ENCODE data around the gene KPNB1. TPM values are rescaled to one million over a fixed set of nuclear protein-coding genes. Genes with fewer than 3 reads are reported as not detected.

KPNB1 gene
- total and polyA plus RNA-seq, 2 of the 4 experiments (the other 2 are of a cell fraction): 206 to 1,082 TPM

- ChIA-PET POLR2A (ENCODE audit: unreplicated experiment) (no interaction called here), CTCF (no interaction called here)
- in situ Hi-C loops (cut with MboI; ENCODE audit: low sequenced_read_pairs) (no loop called here), dilution Hi-C loops (cut with HindIII; ENCODE audit: low sequenced_read_pairs, unreplicated experiment) (no loop called here), intact Hi-C loops (cut with micrococcal nuclease) (loop anchor here (10.0 kb wide), 1 partner anchor 55 kb away; no protein-coding TSS in a partner anchor)
- Histone ChIP-seq H3K27ac (ENCODE audit: insufficient read depth, low read length) (no peak overlapping the region), H3K36me3 (ENCODE audit: control insufficient read depth, insufficient read depth, low read length) (no peaks in the 10 kb centered on the region), H2AFZ (replicated peaks; ENCODE audit: low read length, poor library complexity) (no peak overlapping the region), H3K4me1 (ENCODE audit: control insufficient read depth, insufficient read depth, low read length) (peaks cover 27% of the 10 kb centered on the region), H2AK9ac (replicated peaks; ENCODE audit: low read depth, low read length, poor library complexity) (no peak overlapping the region), H3K4ac (ENCODE audit: low read depth, low read length) (no peak overlapping the region; the same call in 1 of the 2 replicates), H3K23ac (ENCODE audit: low read depth, low read length) (no peak overlapping the region), H3K79me1 (ENCODE audit: low read depth in 1 of 2, low read length in 2 of 2) (no peaks in the 10 kb centered on the region), H3K56ac (ENCODE audit: extremely low read depth, insufficient read depth, low read length) (no peak overlapping the region), H3K18ac (ENCODE audit: low read depth, low read length) (no peak overlapping the region), H2BK20ac (ENCODE audit: low read depth, low read length) (no peak overlapping the region), H3K4me2 (ENCODE audit: low read depth, low read length) (no peak overlapping the region), H3K9me3 (ENCODE audit: control insufficient read depth, insufficient read depth, low read length) (no peaks in the 10 kb centered on the region), H3K4me3 (ENCODE audit: insufficient read depth, low read depth, low read length) (no peak overlapping the region), H3K27me3 (ENCODE audit: control insufficient read depth, insufficient read depth, low read length) (peaks cover 87% of the 10 kb centered on the region), H2BK15ac (ENCODE audit: low read depth, low read length) (no peak overlapping the region; the same call in 2 of the 3 replicates), H3K14ac (replicated peaks; ENCODE audit: low read depth, low read length) (no peak overlapping the region), H4K20me1 (ENCODE audit: insufficient read depth, low read length) (peaks cover 47% of the 10 kb centered on the region), H2BK120ac (ENCODE audit: low read depth, low read length) (0 out of 2 replicates have a peak overlapping the region, but pooled peaks have one; percentile 29), H4K8ac (ENCODE audit: low read depth in 2 of 2, low read length in 2 of 2) (no peak overlapping the region), H2AK5ac (ENCODE audit: low read depth, low read length) (peak overlapping the region; percentile 17), H3K9me1 (ENCODE audit: insufficient read depth, low read length) (peaks cover 5% of the 10 kb centered on the region; the same call in 1 of the 2 replicates), H4K91ac (ENCODE audit: insufficient read depth, low read depth, low read length) (no peak overlapping the region), H3K9ac (ENCODE audit: low read depth, low read length) (no peak overlapping the region), H4K5ac (ENCODE audit: low read depth, low read length) (no peak overlapping the region), H2BK5ac (ENCODE audit: low read depth, low read length, poor library complexity, severe bottlenecking) (no peak overlapping the region)
- DNase-seq (no peak), ATAC-seq (ENCODE audit: low read depth) (no peak)
- WGBS, 2 experiments (ENCODE audit: extremely low coverage in 2 of 2, insufficient read length in 1 of 2): no CpG with 5 or more reads among the region's 11 CpGs
- BruUV-seq (replicated peaks): no TSS peak
- TF ChIP-seq MXI1 (IDR thresholded peaks at IDR 0.05; ENCODE audit: borderline replicate concordance, low read depth, low read length) (no peak), RAD21 (IDR thresholded peaks at IDR 0.05; ENCODE audit: low read length) (no peak), CEBPB (IDR thresholded peaks at IDR 0.05; ENCODE audit: low read depth, low read length) (no peak), USF2 (IDR thresholded peaks at IDR 0.05; ENCODE audit: low read depth, low read length) (no peak), CHD1 (IDR thresholded peaks at IDR 0.05; ENCODE audit: low read depth, low read length) (no peak), FOS (IDR thresholded peaks at IDR 0.05; ENCODE audit: low read depth, low read length) (no peak), BHLHE40 (IDR thresholded peaks at IDR 0.05; ENCODE audit: low read depth, low read length) (no peak), RCOR1 (IDR thresholded peaks at IDR 0.05; ENCODE audit: insufficient replicate concordance, low read length) (no peak), POLR2A (IDR thresholded peaks at IDR 0.05; ENCODE audit: low read depth, low read length) (no peak), SMC3 (IDR thresholded peaks at IDR 0.05; ENCODE audit: low read depth, low read length) (no peak), NFE2L2 (IDR thresholded peaks at IDR 0.05; ENCODE audit: low read depth, low read length) (no peak), MAFK (IDR thresholded peaks at IDR 0.05; ENCODE audit: low read depth, low read length) (no peak), MAZ (IDR thresholded peaks at IDR 0.05; ENCODE audit: borderline replicate concordance, low read depth, low read length) (no peak), RFX5 (IDR thresholded peaks at IDR 0.05; ENCODE audit: low read depth, low read length) (no peak)
- TF ChIP-seq, protein P1, sequence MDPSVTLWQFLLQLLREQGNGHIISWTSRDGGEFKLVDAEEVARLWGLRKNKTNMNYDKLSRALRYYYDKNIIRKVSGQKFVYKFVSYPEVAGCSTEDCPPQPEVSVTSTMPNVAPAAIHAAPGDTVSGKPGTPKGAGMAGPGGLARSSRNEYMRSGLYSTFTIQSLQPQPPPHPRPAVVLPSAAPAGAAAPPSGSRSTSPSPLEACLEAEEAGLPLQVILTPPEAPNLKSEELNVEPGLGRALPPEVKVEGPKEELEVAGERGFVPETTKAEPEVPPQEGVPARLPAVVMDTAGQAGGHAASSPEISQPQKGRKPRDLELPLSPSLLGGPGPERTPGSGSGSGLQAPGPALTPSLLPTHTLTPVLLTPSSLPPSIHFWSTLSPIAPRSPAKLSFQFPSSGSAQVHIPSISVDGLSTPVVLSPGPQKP (IDR thresholded peaks at IDR 0.05; ENCODE audit: borderline replicate concordance, low read depth, low read length): no peak
- TF ChIP-seq, protein P2, sequence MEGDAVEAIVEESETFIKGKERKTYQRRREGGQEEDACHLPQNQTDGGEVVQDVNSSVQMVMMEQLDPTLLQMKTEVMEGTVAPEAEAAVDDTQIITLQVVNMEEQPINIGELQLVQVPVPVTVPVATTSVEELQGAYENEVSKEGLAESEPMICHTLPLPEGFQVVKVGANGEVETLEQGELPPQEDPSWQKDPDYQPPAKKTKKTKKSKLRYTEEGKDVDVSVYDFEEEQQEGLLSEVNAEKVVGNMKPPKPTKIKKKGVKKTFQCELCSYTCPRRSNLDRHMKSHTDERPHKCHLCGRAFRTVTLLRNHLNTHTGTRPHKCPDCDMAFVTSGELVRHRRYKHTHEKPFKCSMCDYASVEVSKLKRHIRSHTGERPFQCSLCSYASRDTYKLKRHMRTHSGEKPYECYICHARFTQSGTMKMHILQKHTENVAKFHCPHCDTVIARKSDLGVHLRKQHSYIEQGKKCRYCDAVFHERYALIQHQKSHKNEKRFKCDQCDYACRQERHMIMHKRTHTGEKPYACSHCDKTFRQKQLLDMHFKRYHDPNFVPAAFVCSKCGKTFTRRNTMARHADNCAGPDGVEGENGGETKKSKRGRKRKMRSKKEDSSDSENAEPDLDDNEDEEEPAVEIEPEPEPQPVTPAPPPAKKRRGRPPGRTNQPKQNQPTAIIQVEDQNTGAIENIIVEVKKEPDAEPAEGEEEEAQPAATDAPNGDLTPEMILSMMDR (conservative IDR thresholded peaks at IDR 0.05; ENCODE audit: low read depth, low read length): no peak
Observed at GRCh38 chr17:47720196-47720595, 70.5 kb downstream of the KPNB1 start.

Data from IMR-90 (cell line).